HUES48 (cell line): ENCODE data around the gene NATD1.

ENCODE experiments used
- H3K27ac ChIP-seq: one replicate; pipeline ENCODE4 v1.7.0; 2013; ENCODE audit warnings: low read depth, low read length, inconsistent platforms
- H3K27me3 ChIP-seq: 2 replicates; pipeline ENCODE4 v1.6.1; 2013; ENCODE audit warnings: mild to moderate bottlenecking, low read length; ENCODE audit not compliant: control insufficient read depth, insufficient read depth
- H3K36me3 ChIP-seq: 2 replicates; pipeline ENCODE4 v1.6.1; 2013; ENCODE audit warnings: low read length; ENCODE audit not compliant: control insufficient read depth, insufficient read depth
- H3K4me1 ChIP-seq: 2 replicates; pipeline ENCODE4 v1.6.1; 2013; ENCODE audit warnings: mild to moderate bottlenecking, low read length; ENCODE audit not compliant: control insufficient read depth, insufficient read depth
- H3K4me3 ChIP-seq: 2 replicates; pipeline ENCODE4 v1.5.1; 2013; ENCODE audit warnings: mild to moderate bottlenecking, low read depth, low read length
- H3K9ac ChIP-seq: 2 replicates; pipeline ENCODE4 v1.6.1; 2013; ENCODE audit warnings: mild to moderate bottlenecking, low read depth, low read length, moderate library complexity
- H3K9me3 ChIP-seq: 2 replicates; pipeline ENCODE4 v1.6.1; 2013; ENCODE audit warnings: low read length; ENCODE audit not compliant: control insufficient read depth, insufficient read depth

NATD1 gene

GRCh38 chr17:21280081-21280518 is 26.9 kb upstream of the NATD1 start:
- H3K27ac ChIP-seq: no peak overlapping the region

GRCh38 chr17:21279582-21279981 is 26.4 kb upstream of the NATD1 start:
- Histone ChIP-seq H3K4me1 (peaks cover 3% of the 10 kb centered on the region; the same call in 1 of the 2 replicates), H3K9ac (no peak overlapping the region), H3K27me3 (peaks cover 43% of the 10 kb centered on the region), H3K36me3 (no peaks in the 10 kb centered on the region), H3K4me3 (no peak overlapping the region), H3K27ac (no peak overlapping the region), H3K9me3 (no peaks in the 10 kb centered on the region)

More at GRCh38 chr17:21280081-21280518, 26.9 kb upstream of the NATD1 start:
- Histone ChIP-seq H3K9me3 (no peaks in the 10 kb centered on the region), H3K36me3 (no peaks in the 10 kb centered on the region), H3K27me3 (peaks cover 39% of the 10 kb centered on the region), H3K9ac (no peak overlapping the region), H3K4me1 (peaks cover 3% of the 10 kb centered on the region; the same call in 1 of the 2 replicates), H3K4me3 (no peak overlapping the region)

- no peaks in the 10 kb centered on the region for H3K36me3 ChIP-seq
- H3K27me3 ChIP-seq: peaks cover 47% of the 10 kb centered on the region
- H3K27ac ChIP-seq: no peak overlapping the region
- H3K9ac ChIP-seq: no peak overlapping the region
- peaks cover 3% of the 10 kb centered on the region; the same call in 1 of the 2 replicates for H3K4me1 ChIP-seq
- no peaks in the 10 kb centered on the region for H3K9me3 ChIP-seq
- no peak overlapping the region for H3K4me3 ChIP-seq
These were observed 26.0 kb upstream of the NATD1 start for GRCh38 chr17:21279198-21279535.

- H3K4me3 ChIP-seq: no peak overlapping the region
These were observed 25.4 kb upstream of the NATD1 start for GRCh38 chr17:21278450-21279197.

GRCh38 chr17:21277332-21277731 is 24.1 kb upstream of the NATD1 start:
- Histone ChIP-seq H3K27me3 (peaks cover 31% of the 10 kb centered on the region), H3K9ac (no peak overlapping the region), H3K9me3 (no peaks in the 10 kb centered on the region), H3K4me3 (no peak overlapping the region), H3K4me1 (peaks cover 3% of the 10 kb centered on the region; the same call in 1 of the 2 replicates), H3K36me3 (no peaks in the 10 kb centered on the region), H3K27ac (no peak overlapping the region)

More at GRCh38 chr17:21278450-21279197, 25.4 kb upstream of the NATD1 start:
- H3K27me3 ChIP-seq: peaks cover 43% of the 10 kb centered on the region
- H3K4me1 ChIP-seq: peaks cover 3% of the 10 kb centered on the region; the same call in 1 of the 2 replicates
- H3K27ac ChIP-seq: no peak overlapping the region
- no peak overlapping the region for H3K9ac ChIP-seq
- H3K36me3 ChIP-seq: no peaks in the 10 kb centered on the region
- H3K9me3 ChIP-seq: no peaks in the 10 kb centered on the region

- Histone ChIP-seq H3K36me3 (no peaks in the 10 kb centered on the region), H3K9me3 (no peaks in the 10 kb centered on the region), H3K4me3 (peak overlapping the region; percentile 64; the same call in 1 of the 2 replicates), H3K27me3 (peaks cover 23% of the 10 kb centered on the region), H3K27ac (no peak overlapping the region), H3K4me1 (peaks cover 3% of the 10 kb centered on the region; the same call in 1 of the 2 replicates), H3K9ac (no peak overlapping the region)
These were observed 23.0 kb upstream of the NATD1 start for GRCh38 chr17:21276264-21276588.

GRCh38 chr17:21275579-21276263 is 22.5 kb upstream of the NATD1 start:
- Histone ChIP-seq H3K27ac (no peak overlapping the region), H3K27me3 (peaks cover 23% of the 10 kb centered on the region), H3K9ac (0 out of 2 replicates have a peak overlapping the region, but pooled peaks have one; percentile 11), H3K36me3 (no peaks in the 10 kb centered on the region), H3K4me1 (peaks cover 3% of the 10 kb centered on the region; the same call in 1 of the 2 replicates), H3K4me3 (peak overlapping the region; percentile 64), H3K9me3 (no peaks in the 10 kb centered on the region)

GRCh38 chr17:21275047-21275578 is 21.9 kb upstream of the NATD1 start:
- Histone ChIP-seq H3K4me3 (peak overlapping the region; percentile 64), H3K4me1 (peaks cover 3% of the 10 kb centered on the region; the same call in 1 of the 2 replicates)

GRCh38 chr17:21272881-21273792 is 19.9 kb upstream of the NATD1 start:
- Histone ChIP-seq H3K9ac (no peak overlapping the region), H3K36me3 (no peaks in the 10 kb centered on the region), H3K9me3 (no peaks in the 10 kb centered on the region), H3K4me1 (peaks cover 3% of the 10 kb centered on the region; the same call in 1 of the 2 replicates), H3K27me3 (peaks cover 23% of the 10 kb centered on the region), H3K27ac (no peak overlapping the region), H3K4me3 (no peak overlapping the region)

More at GRCh38 chr17:21275047-21275578, 21.9 kb upstream of the NATD1 start:
- H3K36me3 ChIP-seq: no peaks in the 10 kb centered on the region
- 0 out of 2 replicates have a peak overlapping the region, but pooled peaks have one; percentile 11 for H3K9ac ChIP-seq
- H3K27me3 ChIP-seq: peaks cover 23% of the 10 kb centered on the region
- H3K27ac ChIP-seq: no peak overlapping the region
- H3K9me3 ChIP-seq: no peaks in the 10 kb centered on the region

GRCh38 chr17:21272250-21272649 is 19.0 kb upstream of the NATD1 start:
- Histone ChIP-seq H3K9ac (no peak overlapping the region), H3K4me3 (no peak overlapping the region), H3K36me3 (no peaks in the 10 kb centered on the region), H3K4me1 (peaks cover 3% of the 10 kb centered on the region; the same call in 1 of the 2 replicates), H3K27ac (no peak overlapping the region), H3K27me3 (peaks cover 22% of the 10 kb centered on the region), H3K9me3 (no peaks in the 10 kb centered on the region)
